ENCODE data around the gene PINLYP. TPM values are rescaled to one million over a fixed set of nuclear protein-coding genes. Genes with fewer than 3 reads are reported as not detected.

Gene PINLYP
- total RNA-seq, 1 experiment from 2014 or later: 0.17 TPM

DNA sequence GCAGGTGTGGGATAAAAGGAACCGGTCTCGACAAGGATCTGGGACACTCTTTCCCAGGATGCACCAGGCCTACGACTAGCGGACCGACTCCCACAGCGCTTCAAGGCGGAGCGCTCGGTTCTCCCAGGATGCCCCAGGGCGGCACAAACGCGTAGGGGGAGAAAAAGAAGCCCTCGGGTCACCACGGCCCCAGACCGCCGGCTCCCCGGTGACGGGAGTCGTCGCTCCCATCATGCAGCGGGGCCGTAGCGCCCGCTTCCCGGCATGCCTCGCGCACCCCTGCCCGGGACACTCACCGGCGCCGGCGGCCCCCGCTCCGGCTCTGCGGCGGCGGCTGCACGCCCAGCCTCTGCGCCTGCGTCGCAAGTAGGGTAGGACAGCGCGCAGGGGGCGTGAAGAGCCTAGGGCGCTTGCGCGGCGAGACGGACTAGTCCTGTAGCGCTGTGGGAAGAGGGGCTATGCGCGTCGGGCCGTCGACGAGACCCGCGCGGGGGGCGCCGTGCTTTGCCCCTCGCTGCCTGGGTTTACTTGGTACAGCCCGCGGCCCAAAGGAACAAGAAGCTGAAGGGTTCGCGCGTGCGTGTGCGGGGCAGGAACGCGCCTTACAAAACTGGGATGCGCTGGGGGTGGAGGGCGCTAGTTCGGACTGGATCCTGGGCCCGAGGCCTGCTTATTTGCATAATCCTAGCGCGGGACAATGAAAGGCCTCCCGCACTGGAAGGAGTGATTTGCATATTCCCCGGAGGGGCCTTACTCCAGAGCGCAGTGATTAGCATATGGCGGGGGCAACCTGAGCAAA lies 43.9 kb downstream of the PINLYP start, which contains the start of gene ZNF428:
Gene ZNF428, minus strand, starts transcription at position 368 of the 799 bp plus-strand sequence. CDS start 5,325 bp downstream, outside the sequence.
- no peaks in the 10 kb centered on the region for H4K20me1 ChIP-seq (ENCODE audit: insufficient read depth)
- no peak for TF ChIP-seq FOSL1 (IDR thresholded peaks at IDR 0.05; ENCODE audit: low read depth)
- no peak for TF ChIP-seq SP1 (IDR thresholded peaks at IDR 0.05; ENCODE audit: low read depth)
- TF ChIP-seq ELF1 (IDR thresholded peaks at IDR 0.05; ENCODE audit: borderline replicate concordance, low read depth): no peak
- TF ChIP-seq EGR1 (IDR thresholded peaks at IDR 0.05; ENCODE audit: low read depth): no peak
- no peak for TF ChIP-seq EZH2phosphoT487 (IDR thresholded peaks at IDR 0.05; ENCODE audit: borderline replicate concordance)
- TF ChIP-seq CBX3 (IDR thresholded peaks at IDR 0.05; ENCODE audit: low read depth): no peak; the same call in 1 of the 2 replicates
- TF ChIP-seq POLR2A (IDR thresholded peaks at IDR 0.05; ENCODE audit: borderline replicate concordance, extremely low read depth, insufficient read depth, insufficient read length): peak; percentile 72
- TF ChIP-seq SIN3A (IDR thresholded peaks at IDR 0.05; ENCODE audit: low read depth): peak; percentile 77
- TF ChIP-seq, protein P1, sequence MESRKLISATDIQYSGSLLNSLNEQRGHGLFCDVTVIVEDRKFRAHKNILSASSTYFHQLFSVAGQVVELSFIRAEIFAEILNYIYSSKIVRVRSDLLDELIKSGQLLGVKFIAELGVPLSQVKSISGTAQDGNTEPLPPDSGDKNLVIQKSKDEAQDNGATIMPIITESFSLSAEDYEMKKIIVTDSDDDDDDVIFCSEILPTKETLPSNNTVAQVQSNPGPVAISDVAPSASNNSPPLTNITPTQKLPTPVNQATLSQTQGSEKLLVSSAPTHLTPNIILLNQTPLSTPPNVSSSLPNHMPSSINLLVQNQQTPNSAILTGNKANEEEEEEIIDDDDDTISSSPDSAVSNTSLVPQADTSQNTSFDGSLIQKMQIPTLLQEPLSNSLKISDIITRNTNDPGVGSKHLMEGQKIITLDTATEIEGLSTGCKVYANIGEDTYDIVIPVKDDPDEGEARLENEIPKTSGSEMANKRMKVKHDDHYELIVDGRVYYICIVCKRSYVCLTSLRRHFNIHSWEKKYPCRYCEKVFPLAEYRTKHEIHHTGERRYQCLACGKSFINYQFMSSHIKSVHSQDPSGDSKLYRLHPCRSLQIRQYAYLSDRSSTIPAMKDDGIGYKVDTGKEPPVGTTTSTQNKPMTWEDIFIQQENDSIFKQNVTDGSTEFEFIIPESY (IDR thresholded peaks at IDR 0.05; ENCODE audit: extremely low read depth, insufficient replicate concordance, low read length): no peak
- TF ChIP-seq, protein P2, sequence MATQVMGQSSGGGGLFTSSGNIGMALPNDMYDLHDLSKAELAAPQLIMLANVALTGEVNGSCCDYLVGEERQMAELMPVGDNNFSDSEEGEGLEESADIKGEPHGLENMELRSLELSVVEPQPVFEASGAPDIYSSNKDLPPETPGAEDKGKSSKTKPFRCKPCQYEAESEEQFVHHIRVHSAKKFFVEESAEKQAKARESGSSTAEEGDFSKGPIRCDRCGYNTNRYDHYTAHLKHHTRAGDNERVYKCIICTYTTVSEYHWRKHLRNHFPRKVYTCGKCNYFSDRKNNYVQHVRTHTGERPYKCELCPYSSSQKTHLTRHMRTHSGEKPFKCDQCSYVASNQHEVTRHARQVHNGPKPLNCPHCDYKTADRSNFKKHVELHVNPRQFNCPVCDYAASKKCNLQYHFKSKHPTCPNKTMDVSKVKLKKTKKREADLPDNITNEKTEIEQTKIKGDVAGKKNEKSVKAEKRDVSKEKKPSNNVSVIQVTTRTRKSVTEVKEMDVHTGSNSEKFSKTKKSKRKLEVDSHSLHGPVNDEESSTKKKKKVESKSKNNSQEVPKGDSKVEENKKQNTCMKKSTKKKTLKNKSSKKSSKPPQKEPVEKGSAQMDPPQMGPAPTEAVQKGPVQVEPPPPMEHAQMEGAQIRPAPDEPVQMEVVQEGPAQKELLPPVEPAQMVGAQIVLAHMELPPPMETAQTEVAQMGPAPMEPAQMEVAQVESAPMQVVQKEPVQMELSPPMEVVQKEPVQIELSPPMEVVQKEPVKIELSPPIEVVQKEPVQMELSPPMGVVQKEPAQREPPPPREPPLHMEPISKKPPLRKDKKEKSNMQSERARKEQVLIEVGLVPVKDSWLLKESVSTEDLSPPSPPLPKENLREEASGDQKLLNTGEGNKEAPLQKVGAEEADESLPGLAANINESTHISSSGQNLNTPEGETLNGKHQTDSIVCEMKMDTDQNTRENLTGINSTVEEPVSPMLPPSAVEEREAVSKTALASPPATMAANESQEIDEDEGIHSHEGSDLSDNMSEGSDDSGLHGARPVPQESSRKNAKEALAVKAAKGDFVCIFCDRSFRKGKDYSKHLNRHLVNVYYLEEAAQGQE (IDR thresholded peaks at IDR 0.05; ENCODE audit: low read depth): no peak
- TF ChIP-seq ZFX (IDR thresholded peaks at IDR 0.05): peak; percentile 70; the same call in 1 of the 2 replicates
- TF ChIP-seq YY1 (IDR thresholded peaks at IDR 0.05; ENCODE audit: extremely low read depth, insufficient replicate concordance, low read depth, low read length): no peak
- TF ChIP-seq SRF (IDR thresholded peaks at IDR 0.05; ENCODE audit: low read depth): no peak
- no peak for TF ChIP-seq RAD21 (IDR thresholded peaks at IDR 0.05; ENCODE audit: low read depth)
- peak; percentile 90 for TF ChIP-seq TCF7L2 (IDR thresholded peaks at IDR 0.05; ENCODE audit: borderline replicate concordance, extremely low read depth, insufficient read depth, insufficient read length)
- TF ChIP-seq JUND (IDR thresholded peaks at IDR 0.05): no peak
- TF ChIP-seq, protein P3, sequence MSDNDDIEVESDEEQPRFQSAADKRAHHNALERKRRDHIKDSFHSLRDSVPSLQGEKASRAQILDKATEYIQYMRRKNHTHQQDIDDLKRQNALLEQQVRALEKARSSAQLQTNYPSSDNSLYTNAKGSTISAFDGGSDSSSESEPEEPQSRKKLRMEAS (IDR thresholded peaks at IDR 0.05): peak; percentile 49; the same call in 1 of the 2 replicates
- no peak for TF ChIP-seq EZH2 (IDR thresholded peaks at IDR 0.05)
- no peak for TF ChIP-seq ZNF274 (IDR thresholded peaks at IDR 0.05; ENCODE audit: low read depth, low read length)
- TF ChIP-seq, protein P4, sequence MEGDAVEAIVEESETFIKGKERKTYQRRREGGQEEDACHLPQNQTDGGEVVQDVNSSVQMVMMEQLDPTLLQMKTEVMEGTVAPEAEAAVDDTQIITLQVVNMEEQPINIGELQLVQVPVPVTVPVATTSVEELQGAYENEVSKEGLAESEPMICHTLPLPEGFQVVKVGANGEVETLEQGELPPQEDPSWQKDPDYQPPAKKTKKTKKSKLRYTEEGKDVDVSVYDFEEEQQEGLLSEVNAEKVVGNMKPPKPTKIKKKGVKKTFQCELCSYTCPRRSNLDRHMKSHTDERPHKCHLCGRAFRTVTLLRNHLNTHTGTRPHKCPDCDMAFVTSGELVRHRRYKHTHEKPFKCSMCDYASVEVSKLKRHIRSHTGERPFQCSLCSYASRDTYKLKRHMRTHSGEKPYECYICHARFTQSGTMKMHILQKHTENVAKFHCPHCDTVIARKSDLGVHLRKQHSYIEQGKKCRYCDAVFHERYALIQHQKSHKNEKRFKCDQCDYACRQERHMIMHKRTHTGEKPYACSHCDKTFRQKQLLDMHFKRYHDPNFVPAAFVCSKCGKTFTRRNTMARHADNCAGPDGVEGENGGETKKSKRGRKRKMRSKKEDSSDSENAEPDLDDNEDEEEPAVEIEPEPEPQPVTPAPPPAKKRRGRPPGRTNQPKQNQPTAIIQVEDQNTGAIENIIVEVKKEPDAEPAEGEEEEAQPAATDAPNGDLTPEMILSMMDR (IDR thresholded peaks at IDR 0.05 in 2 of 3, conservative IDR thresholded peaks at IDR 0.05 in 1 of 3; ENCODE audit: borderline replicate concordance in 1 of 3, insufficient read depth in 1 of 3, low read depth in 2 of 3, low read length in 2 of 3): no peak

More for the DNA sequence above, 43.9 kb downstream of the PINLYP start, which contains the start of gene ZNF428:
- ChIA-PET RAD21 (ENCODE audit: low non-redundant PET in 1 of 2, low total read pairs in 2 of 2, uncharacterized antibody in 2 of 2, unreplicated experiment in 2 of 2) (no interaction called here), CTCF (no interaction called here), POLR2A (no interaction called here)
- Histone ChIP-seq H3K4me1 (ENCODE audit: control insufficient read depth in 1 of 2, insufficient read depth in 2 of 2, low read length in 2 of 2) (peaks cover 14 to 31% of the 10 kb centered on the region in 2 experiments), H3K27me3 (ENCODE audit: insufficient read depth, low read length) (no peaks in the 10 kb centered on the region), H3K4me2 (ENCODE audit: low read length) (peak within 1 kb of the TSS; percentile 99), H2AFZ (ENCODE audit: low read depth, low read length, poor library complexity, severe bottlenecking) (peak within 1 kb of the TSS; percentile 66), H3K9me2 (ENCODE audit: insufficient read depth) (no peaks in the 10 kb centered on the region), H3K9ac (ENCODE audit: low read length) (peak within 1 kb of the TSS; percentile 72), H3K79me2 (ENCODE audit: insufficient read depth, low read length) (peaks cover 27% of the 10 kb centered on the region), H3K9me3 (ENCODE audit: control insufficient read depth in 1 of 2, insufficient read depth in 1 of 2, low read depth in 1 of 2, low read length in 2 of 2) (no peaks in the 10 kb centered on the region), H3K27ac (ENCODE audit: low read depth, low read length) (peak within 1 kb of the TSS; percentile 91), H3K36me3 (ENCODE audit: control insufficient read depth in 1 of 2, insufficient read depth in 2 of 2, low read length in 2 of 2) (no peaks in the 10 kb centered on the region), H3K4me3 (replicated peaks in 1 of 2; ENCODE audit: low read depth in 1 of 2, low read length in 2 of 2) (peak within 1 kb of the TSS; percentile 77 to 84)
- BruUV-seq (replicated peaks): no TSS peak
- intact Hi-C loops (cut with micrococcal nuclease): loop anchor here (1.0 kb wide), 1 partner anchor 23 kb away; the partner anchor contains the start of genes IRGQ and ZNF576
- ATAC-seq (peak; percentile 88), DNase-seq (ENCODE audit: low read depth, low spot score) (peak; percentile 61)

Measured in HCT116 (cell line).